Stimulated activated CD8-positive, alpha-beta memory T cell treated with anti-CD3 and anti-CD28 coated beads, Interleukin-4, amount 100 ng/mL, for 48 hours (primary cell): Measurements from ENCODE around the gene TBC1D8.

ENCODE experiments used
- DNase-seq: peaks from one replicate; pipeline ENCODE4 v3.0.0-alpha.2; 2020

Gene TBC1D8

GRCh38 chr2:101111917-101112771 is 39.0 kb downstream of the TBC1D8 start:
- no peak for DNase-seq

GRCh38 chr2:101111262-101111838 is 39.8 kb downstream of the TBC1D8 start:
- no peak for DNase-seq

GRCh38 chr2:101109451-101110118 is 41.6 kb downstream of the TBC1D8 start:
- no peak for DNase-seq

GRCh38 chr2:101108357-101108756 is 42.8 kb downstream of the TBC1D8 start:
- no peak for DNase-seq

- no peak for DNase-seq
Observed at GRCh38 chr2:101107241-101107640, 43.9 kb downstream of the TBC1D8 start.

GRCh38 chr2:101106453-101107181 is 44.6 kb downstream of the TBC1D8 start:
- DNase-seq, result no peak

- no peak for DNase-seq
Observed at GRCh38 chr2:101105654-101106053, 45.5 kb downstream of the TBC1D8 start.

- no peak for DNase-seq
Observed at GRCh38 chr2:101097638-101098037, 53.5 kb downstream of the TBC1D8 start.

GRCh38 chr2:101096619-101097142 is 54.5 kb downstream of the TBC1D8 start:
- DNase-seq, result no peak

GRCh38 chr2:101094351-101094750 is 56.8 kb downstream of the TBC1D8 start:
- DNase-seq, result no peak

- no peak for DNase-seq
Observed at GRCh38 chr2:101089942-101090799, 61.0 kb downstream of the TBC1D8 start.

- peak; percentile 37 for DNase-seq
Observed at GRCh38 chr2:101089419-101089818, 61.8 kb downstream of the TBC1D8 start.

GRCh38 chr2:101087638-101088037 is 63.5 kb downstream of the TBC1D8 start:
- DNase-seq, result no peak

GRCh38 chr2:101083613-101084012 is 67.6 kb downstream of the TBC1D8 start:
- DNase-seq, result no peak

GRCh38 chr2:101082998-101083397 is 68.2 kb downstream of the TBC1D8 start:
- DNase-seq, result no peak

GRCh38 chr2:101081375-101081907 is 69.7 kb downstream of the TBC1D8 start:
- DNase-seq, result no peak

- no peak for DNase-seq
Observed at GRCh38 chr2:101080211-101081068, 70.7 kb downstream of the TBC1D8 start.

GRCh38 chr2:101076581-101076980 is 74.6 kb downstream of the TBC1D8 start:
- no peak for DNase-seq

GRCh38 chr2:101064868-101065549 is 86.2 kb downstream of the TBC1D8 start:
- DNase-seq, result no peak

- DNase-seq, result no peak
Observed at GRCh38 chr2:101064505-101064867, 86.7 kb downstream of the TBC1D8 start.
